Naive thymus-derived CD4-positive, alpha-beta T cell (primary cell): ENCODE results near the gene NFX1. TPM values are rescaled to one million over a fixed set of nuclear protein-coding genes. Genes with fewer than 3 reads are reported as not detected.

Experiments
- ATAC-seq: fragments of 150-1000 bp; cut with Tn5 transposase; 2 replicates; pipeline ENCODE4 v1.10.0; 2021; ENCODE audit warnings: mild to moderate bottlenecking, moderate library complexity
- CTCF ChIA-PET: fragments of 350-600 bp; sonication (Branson Sonifier 250); formaldehyde crosslinking; loops from one replicate; lab custom pipeline; 2021; ENCODE audit warnings: antibody characterized with exemption; lab: Charles Lee
- POLR2A ChIA-PET: fragments of 350-600 bp; sonication (Branson Sonifier 250); formaldehyde crosslinking; loops from one replicate; lab custom pipeline; 2021; ENCODE audit warnings: antibody characterized with exemption, inconsistent platforms; lab: Charles Lee
- DNase-seq, 9 donors: peaks; one replicate each; pipeline versions ENCODE4 v3.0.0 to v3.0.0-alpha.2; 2020 to 2022; ENCODE audit warnings: mixed read lengths in 1 of 9
- H3K27ac ChIP-seq: one replicate; pipeline ENCODE4 v1.7.0; 2013; ENCODE audit warnings: mild to moderate bottlenecking, low read depth, low read length, moderate library complexity
- H3K27me3 ChIP-seq, 2 donors: one replicate each; pipeline ENCODE4 v1.7.0; 2013; ENCODE audit warnings: low read length in 2 of 2, mild to moderate bottlenecking in 2 of 2, moderate library complexity in 2 of 2; ENCODE audit not compliant: control insufficient read depth in 2 of 2, insufficient read depth in 2 of 2
- H3K36me3 ChIP-seq, 3 experiments: 1 replicate in 2 of 3; 2 replicates in 1 of 3; pipeline ENCODE4 v1.7.0; 2013; ENCODE audit warnings: low read length in 3 of 3, mild to moderate bottlenecking in 3 of 3, moderate library complexity in 1 of 3; ENCODE audit not compliant: insufficient read depth in 3 of 3, control insufficient read depth in 2 of 3
- H3K4me1 ChIP-seq, 2 donors: one replicate each; pipeline ENCODE4 v1.7.0; 2013; ENCODE audit warnings: low read length in 2 of 2, mild to moderate bottlenecking in 2 of 2, moderate library complexity in 1 of 2; ENCODE audit not compliant: control insufficient read depth in 2 of 2, insufficient read depth in 2 of 2
- H3K4me3 ChIP-seq: 2 replicates; pipeline ENCODE4 v1.7.0; 2013; ENCODE audit warnings: mild to moderate bottlenecking, low read length
- H3K9me3 ChIP-seq, 3 experiments: 1 replicate in 2 of 3; 2 replicates in 1 of 3; pipeline ENCODE4 v1.7.0; 2013; ENCODE audit warnings: low read length in 3 of 3; ENCODE audit not compliant: control insufficient read depth in 2 of 3
- H3K27ac Mint-ChIP-seq, 9 donors: one replicate each; pipeline ENCODE4 v1.8.0; 2020 to 2022; ENCODE audit warnings: mixed read lengths in 9 of 9, mild to moderate bottlenecking in 8 of 9, moderate library complexity in 5 of 9, inconsistent platforms in 2 of 9
- H3K27me3 Mint-ChIP-seq, 5 donors: one replicate each; pipeline ENCODE4 v1.8.0; 2021 to 2022; ENCODE audit warnings: mixed read lengths in 5 of 5, mild to moderate bottlenecking in 1 of 5
- H3K36me3 Mint-ChIP-seq, 5 donors: one replicate each; pipeline ENCODE4 v1.8.0; 2020 to 2022; ENCODE audit warnings: mixed read lengths in 5 of 5, mild to moderate bottlenecking in 3 of 5, inconsistent platforms in 1 of 5
- H3K4me1 Mint-ChIP-seq, 7 donors: one replicate each; pipeline ENCODE4 v1.8.0; 2020 to 2022; ENCODE audit warnings: mixed read lengths in 7 of 7, mild to moderate bottlenecking in 3 of 7, inconsistent platforms in 1 of 7
- H3K4me3 Mint-ChIP-seq, 10 donors: one replicate each; pipeline ENCODE4 v1.8.0; 2020 to 2022; ENCODE audit warnings: mild to moderate bottlenecking in 10 of 10, mixed read lengths in 10 of 10, moderate library complexity in 6 of 10, inconsistent platforms in 2 of 10
- H3K9me3 Mint-ChIP-seq, 11 donors: one replicate each; pipeline ENCODE4 v1.8.0; 2020 to 2022; ENCODE audit warnings: mixed read lengths in 11 of 11, mild to moderate bottlenecking in 4 of 11, inconsistent platforms in 1 of 11, moderate library complexity in 1 of 11
- intact Hi-C, 2 donors: fragments of 100-400 bp; cut with micrococcal nuclease; formaldehyde crosslinking; loops; one replicate each; pipeline ENCODE4 v1.15.1; 2023
- polyA plus RNA-seq, 2 donors: library from polyadenylated mRNA; unstranded; fragments of 300-500 nt; fragmentation: Illumina TruSeq; gene quantifications; one replicate each; pipeline ENCODE4 v1.2.3, GENCODE V29; 2021
- total RNA-seq, 6 experiments: library from RNA in 5 of 6; stranded (reverse) in 5 of 6; gene quantifications; 1 replicate in 5 of 6; 2 replicates in 1 of 6; pipeline ENCODE4 v1.2.3 and lab custom pipeline; 2021 to 2026

The NFX1 gene
- total and polyA plus RNA-seq, 7 experiments from 2014 or later, result 30.1 to 65.4 (median 43.6) TPM

DNA sequence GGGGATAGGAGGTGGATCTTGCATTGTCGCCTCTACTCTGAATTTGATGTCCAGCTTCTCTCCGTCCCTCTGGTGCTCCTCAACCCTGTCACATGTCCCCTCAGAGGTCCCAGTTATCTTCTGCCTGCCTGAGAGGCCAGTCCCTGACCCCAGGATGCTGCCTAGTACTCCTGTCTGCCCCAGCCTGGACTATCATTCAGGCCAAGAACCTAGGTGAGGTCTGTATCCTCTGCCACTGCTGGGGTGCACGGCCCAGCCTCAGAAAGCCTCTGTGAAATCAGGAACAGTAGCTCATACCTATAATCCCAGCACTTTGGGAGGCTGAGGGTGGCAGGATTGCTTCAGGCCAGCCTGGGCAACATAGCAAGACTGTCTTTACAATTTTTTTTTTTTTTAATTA is 41.7 kb upstream of the NFX1 start:
- no peaks in the 10 kb centered on the region for H3K9me3 Mint-ChIP-seq
- peaks cover 0 to 24% (median 4%) of the 10 kb centered on the region in 3 experiments for H3K36me3 ChIP-seq
- no peaks in the 10 kb centered on the region for H3K9me3 ChIP-seq
- intact Hi-C loops, result no loop called here
- no peak overlapping the region for H3K27ac ChIP-seq
- no peak for ATAC-seq
- no peak overlapping the region for H3K4me3 ChIP-seq
- H3K36me3 Mint-ChIP-seq, result peaks cover 3 to 26% (median 19%) of the 10 kb centered on the region in 5 donors
- H3K27me3 Mint-ChIP-seq, result no peaks in the 10 kb centered on the region
- no peaks in the 10 kb centered on the region for H3K27me3 ChIP-seq
- H3K4me1 ChIP-seq, result no peaks in the 10 kb centered on the region
- H3K4me1 Mint-ChIP-seq, result peaks cover 0 to 10% (median 0%) of the 10 kb centered on the region in 7 donors
- no peak for DNase-seq
- POLR2A ChIA-PET, result no interaction called here
- no peak overlapping the region for H3K4me3 Mint-ChIP-seq
- no peak overlapping the region for H3K27ac Mint-ChIP-seq
- CTCF ChIA-PET, result no interaction called here

- ATAC-seq (peak; percentile 26), DNase-seq (no peak)
- Mint-ChIP-seq H3K4me3 (no peak overlapping the region), H3K27ac (peak overlapping the region in 3 of 9 donors; percentile 44 to 67 (median 49)), H3K36me3 (peaks cover 3 to 26% (median 19%) of the 10 kb centered on the region in 5 donors), H3K9me3 (no peaks in the 10 kb centered on the region), H3K27me3 (no peaks in the 10 kb centered on the region), H3K4me1 (peaks cover 0 to 4% (median 0%) of the 10 kb centered on the region in 7 donors)
- Histone ChIP-seq H3K9me3 (no peaks in the 10 kb centered on the region), H3K27ac (no peak overlapping the region), H3K27me3 (no peaks in the 10 kb centered on the region), H3K36me3 (peaks cover 0 to 29% (median 4%) of the 10 kb centered on the region in 3 experiments), H3K4me3 (no peak overlapping the region), H3K4me1 (no peaks in the 10 kb centered on the region)
- intact Hi-C loops, result no loop called here
- POLR2A ChIA-PET, result no interaction called here
- CTCF ChIA-PET, result no interaction called here
Measured at GRCh38 chr9:33249087-33249658, 41.1 kb upstream of the NFX1 start.

DNA sequence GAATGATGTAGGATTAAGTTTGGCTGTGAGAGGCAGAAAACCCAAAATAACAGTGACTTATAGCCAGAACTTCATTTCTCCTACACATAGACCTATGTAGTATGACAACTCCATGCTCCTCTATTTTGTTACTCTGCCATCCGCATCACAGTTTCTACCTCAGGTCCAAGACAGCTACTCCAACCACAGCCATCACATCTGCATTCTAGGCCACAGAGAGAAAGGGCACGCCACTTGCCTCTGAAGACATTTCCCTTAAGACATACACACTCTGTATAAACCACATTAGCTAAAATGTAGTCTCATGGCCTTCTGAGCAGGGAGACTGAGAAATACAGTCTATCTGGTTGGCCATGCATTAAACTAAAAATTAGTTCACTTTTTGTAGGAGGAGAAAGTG is 40.3 kb upstream of the NFX1 start:
- intact Hi-C loops, result no loop called here
- Mint-ChIP-seq H3K27me3 (no peaks in the 10 kb centered on the region), H3K4me3 (no peak overlapping the region), H3K36me3 (peaks cover 3 to 33% (median 25%) of the 10 kb centered on the region in 5 donors), H3K9me3 (no peaks in the 10 kb centered on the region), H3K4me1 (peaks cover 0 to 4% (median 0%) of the 10 kb centered on the region in 7 donors), H3K27ac (peak overlapping the region in 2 of 9 donors; percentile 35 to 47)
- no peaks in the 10 kb centered on the region for H3K4me1 ChIP-seq
- POLR2A ChIA-PET, result no interaction called here
- peaks cover 0 to 37% (median 4%) of the 10 kb centered on the region in 3 experiments for H3K36me3 ChIP-seq
- ATAC-seq, result no peak
- DNase-seq, result no peak
- no peaks in the 10 kb centered on the region for H3K27me3 ChIP-seq
- CTCF ChIA-PET, result no interaction called here
- no peak overlapping the region for H3K4me3 ChIP-seq
- H3K9me3 ChIP-seq, result no peaks in the 10 kb centered on the region
- no peak overlapping the region for H3K27ac ChIP-seq

- Mint-ChIP-seq H3K27me3 (no peaks in the 10 kb centered on the region), H3K4me1 (peaks cover 0 to 4% (median 0%) of the 10 kb centered on the region in 7 donors), H3K36me3 (peaks cover 4 to 36% (median 25%) of the 10 kb centered on the region in 5 donors), H3K27ac (peak overlapping the region in 1 of 9 donors; percentile 9), H3K9me3 (no peaks in the 10 kb centered on the region), H3K4me3 (no peak overlapping the region)
- H3K4me1 ChIP-seq, result no peaks in the 10 kb centered on the region
- no peak for ATAC-seq
- H3K4me3 ChIP-seq, result no peak overlapping the region
- H3K27ac ChIP-seq, result no peak overlapping the region
- CTCF ChIA-PET, result no interaction called here
- POLR2A ChIA-PET, result no interaction called here
- no peaks in the 10 kb centered on the region for H3K9me3 ChIP-seq
- no peak for DNase-seq
- H3K36me3 ChIP-seq, result peaks cover 0 to 43% (median 4%) of the 10 kb centered on the region in 3 experiments
- intact Hi-C loops, result no loop called here
- H3K27me3 ChIP-seq, result no peaks in the 10 kb centered on the region
Measured at GRCh38 chr9:33250458-33250995, 39.8 kb upstream of the NFX1 start.

DNA sequence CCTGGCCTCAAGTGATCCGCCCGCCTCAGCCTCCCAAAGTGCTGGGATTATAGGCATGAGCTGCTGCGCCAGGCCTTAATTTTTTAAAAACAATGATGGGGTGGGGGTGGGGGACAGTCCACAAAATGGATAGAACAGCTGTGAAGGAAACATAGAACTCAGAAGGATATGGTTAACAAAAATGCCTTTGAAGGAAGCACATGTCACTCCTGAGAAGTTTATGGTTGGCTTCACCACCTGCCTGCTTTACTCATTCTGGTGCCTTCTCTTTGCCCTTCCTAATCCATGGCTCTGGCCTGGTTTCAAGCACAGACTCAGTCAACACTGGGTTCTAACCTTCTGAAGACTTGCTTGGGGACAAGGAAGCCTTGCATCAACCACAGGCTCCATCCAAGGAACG is 36.1 kb upstream of the NFX1 start:
- Histone ChIP-seq H3K27me3 (no peaks in the 10 kb centered on the region), H3K9me3 (no peaks in the 10 kb centered on the region), H3K36me3 (peaks cover 12 to 68% (median 14%) of the 10 kb centered on the region in 3 experiments), H3K27ac (no peak overlapping the region), H3K4me3 (no peak overlapping the region), H3K4me1 (no peaks in the 10 kb centered on the region)
- H3K4me1 Mint-ChIP-seq, result peaks cover 0 to 6% (median 1%) of the 10 kb centered on the region in 7 donors
- no peaks in the 10 kb centered on the region for H3K9me3 Mint-ChIP-seq
- no peak overlapping the region for H3K4me3 Mint-ChIP-seq
- peaks cover 9 to 42% (median 26%) of the 10 kb centered on the region in 5 donors for H3K36me3 Mint-ChIP-seq
- CTCF ChIA-PET, result interaction anchor here (0.5 kb wide), 1 partner anchor 560 kb away, joined by 3 read pairs; no protein-coding TSS in a partner anchor
- H3K27ac Mint-ChIP-seq, result no peak overlapping the region
- no peaks in the 10 kb centered on the region for H3K27me3 Mint-ChIP-seq
- intact Hi-C loops, result no loop called here
- ATAC-seq, result no peak
- DNase-seq, result no peak
- POLR2A ChIA-PET, result interaction anchor here (1.3 kb wide), 1 partner anchor 36 kb away, joined by 3 read pairs; the partner anchor contains the start of gene NFX1

DNA sequence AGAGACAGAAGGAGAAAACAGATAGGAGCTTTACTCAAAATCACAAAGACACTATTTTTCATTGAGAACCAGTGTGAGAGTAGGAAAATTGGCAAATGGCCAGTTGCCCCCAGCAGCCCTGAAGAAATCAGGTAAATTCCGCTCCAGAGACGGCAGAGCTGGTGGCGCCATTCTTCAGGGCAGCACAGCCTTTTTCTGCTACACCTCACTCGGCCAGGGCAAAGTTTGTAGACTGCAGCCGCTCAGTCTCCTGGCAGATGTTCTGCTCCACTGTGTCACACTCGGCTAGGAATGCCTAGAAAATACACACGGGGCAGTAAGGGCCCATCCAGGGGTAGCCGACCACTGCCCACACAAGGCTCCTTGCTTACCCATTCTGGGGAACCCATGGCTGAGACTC is 35.3 kb upstream of the NFX1 start:
- ChIA-PET CTCF (interaction anchor here (0.5 kb wide), 1 partner anchor 559 kb away, joined by 3 read pairs; no protein-coding TSS in a partner anchor), POLR2A (interaction anchor here (0.9 kb wide), 1 partner anchor 10 kb away, joined by 3 read pairs; the partner anchor contains the start of genes BAG1 and CHMP5)
- no peak overlapping the region for H3K4me3 ChIP-seq
- H3K27ac ChIP-seq, result no peak overlapping the region
- Mint-ChIP-seq H3K4me1 (peaks cover 0 to 12% (median 4%) of the 10 kb centered on the region in 7 donors), H3K27me3 (no peaks in the 10 kb centered on the region), H3K4me3 (no peak overlapping the region), H3K27ac (no peak overlapping the region), H3K36me3 (peaks cover 12 to 48% (median 29%) of the 10 kb centered on the region in 5 donors), H3K9me3 (no peaks in the 10 kb centered on the region)
- no peaks in the 10 kb centered on the region for H3K27me3 ChIP-seq
- peaks cover 12 to 76% (median 22%) of the 10 kb centered on the region in 3 experiments for H3K36me3 ChIP-seq
- DNase-seq (no peak), ATAC-seq (no peak)
- no peaks in the 10 kb centered on the region for H3K9me3 ChIP-seq
- intact Hi-C loops, result no loop called here
- no peaks in the 10 kb centered on the region for H3K4me1 ChIP-seq
